ENCODE data around the gene CORT. TPM values are rescaled to one million over a fixed set of nuclear protein-coding genes. Genes with fewer than 3 reads are reported as not detected.

CORT gene
- polyA plus RNA-seq, 1 experiment, result not detected

- DNase-seq (ENCODE audit: low read depth), result no peak
- CTCF ChIA-PET, result interaction anchor here (0.8 to 12.7 kb wide), 38 partner anchors 8 to 484 kb away, joined by 3 to 180 read pairs (median 4); partner anchors contain the start of genes CENPS, CORT and PEX14
- Histone ChIP-seq H3K27me3 (ENCODE audit: control insufficient read depth, insufficient read depth, low read length) (no peaks in the 10 kb centered on the region), H3K4me3 (ENCODE audit: low read depth, low read length) (no peak overlapping the region), H3K36me3 (ENCODE audit: control insufficient read depth, insufficient read depth, low read length) (peaks cover 2% of the 10 kb centered on the region; the same call in 1 of the 2 replicates)
- POLR2A ChIA-PET, result no interaction called here
- TF ChIP-seq CTCF (IDR thresholded peaks at IDR 0.05; ENCODE audit: insufficient read depth, low read depth, low read length), result no peak
Observed at GRCh38 chr1:10494418-10494753, 44.6 kb downstream of the CORT start.

- Histone ChIP-seq H3K4me3 (ENCODE audit: low read depth, low read length) (peak overlapping the region; percentile 33), H3K36me3 (ENCODE audit: control insufficient read depth, insufficient read depth, low read length) (peaks cover 2% of the 10 kb centered on the region; the same call in 1 of the 2 replicates), H3K27me3 (ENCODE audit: control insufficient read depth, insufficient read depth, low read length) (no peaks in the 10 kb centered on the region)
- POLR2A ChIA-PET, result no interaction called here
- TF ChIP-seq CTCF (IDR thresholded peaks at IDR 0.05; ENCODE audit: insufficient read depth, low read depth, low read length), result peak; percentile 95
- CTCF ChIA-PET, result interaction anchor here (0.5 to 12.7 kb wide), 49 partner anchors 9 to 483 kb away, joined by 3 to 180 read pairs (median 4); partner anchors contain the start of genes CENPS, CORT, DFFA and PEX14
- no peak for DNase-seq (ENCODE audit: low read depth)
Observed at GRCh38 chr1:10494754-10495474, 45.1 kb downstream of the CORT start.

GRCh38 chr1:10495475-10495817 lies 45.6 kb downstream of the CORT start:
- no peaks in the 10 kb centered on the region for H3K27me3 ChIP-seq (ENCODE audit: control insufficient read depth, insufficient read depth, low read length)
- H3K36me3 ChIP-seq (ENCODE audit: control insufficient read depth, insufficient read depth, low read length), result peaks cover 2% of the 10 kb centered on the region; the same call in 1 of the 2 replicates
- H3K4me3 ChIP-seq (ENCODE audit: low read depth, low read length), result no peak overlapping the region
- ChIA-PET POLR2A (no interaction called here), CTCF (interaction anchor here (0.6 to 12.7 kb wide), 29 partner anchors 10 to 476 kb away, joined by 3 to 180 read pairs (median 5); partner anchors contain the start of genes CENPS, DFFA and PEX14)
- no peak for TF ChIP-seq CTCF (IDR thresholded peaks at IDR 0.05; ENCODE audit: insufficient read depth, low read depth, low read length)
- DNase-seq (ENCODE audit: low read depth), result no peak

- no peaks in the 10 kb centered on the region for H3K27me3 ChIP-seq (ENCODE audit: control insufficient read depth, insufficient read depth, low read length)
- H3K36me3 ChIP-seq (ENCODE audit: control insufficient read depth, insufficient read depth, low read length), result peaks cover 2% of the 10 kb centered on the region; the same call in 1 of the 2 replicates
- TF ChIP-seq CTCF (IDR thresholded peaks at IDR 0.05; ENCODE audit: insufficient read depth, low read depth, low read length), result no peak
- DNase-seq (ENCODE audit: low read depth), result no peak
- POLR2A ChIA-PET, result no interaction called here
- H3K4me3 ChIP-seq (ENCODE audit: low read depth, low read length), result no peak overlapping the region
- CTCF ChIA-PET, result interaction anchor here (1.1 to 12.7 kb wide), 5 partner anchors 11 to 370 kb away, joined by 3 to 180 read pairs (median 33); partner anchors contain the start of genes CENPS and DFFA
Observed at GRCh38 chr1:10495952-10496351, 46.1 kb downstream of the CORT start.

- DNase-seq (ENCODE audit: low read depth), result no peak
- no peak overlapping the region for H3K4me3 ChIP-seq (ENCODE audit: low read depth, low read length)
- no peaks in the 10 kb centered on the region for H3K27me3 ChIP-seq (ENCODE audit: control insufficient read depth, insufficient read depth, low read length)
- POLR2A ChIA-PET, result no interaction called here
- CTCF ChIA-PET, result interaction anchor here (1.1 to 12.7 kb wide), 4 partner anchors 10 to 369 kb away, joined by 3 to 180 read pairs (median 42); partner anchors contain the start of gene CENPS
- H3K36me3 ChIP-seq (ENCODE audit: control insufficient read depth, insufficient read depth, low read length), result peaks cover 2% of the 10 kb centered on the region; the same call in 1 of the 2 replicates
- no peak for TF ChIP-seq CTCF (IDR thresholded peaks at IDR 0.05; ENCODE audit: insufficient read depth, low read depth, low read length)
Observed at GRCh38 chr1:10497109-10497508, 47.3 kb downstream of the CORT start.
